WTC11 (cell line): ENCODE results near the gene CACNA2D1. TPM values are rescaled to one million over a fixed set of nuclear protein-coding genes. Genes with fewer than 3 reads are reported as not detected.

ENCODE experiments used
- ATAC-seq: fragments of 200-7000 bp; cut with Tn5 transposase; 2 replicates; pipeline ENCODE4 v1.10.0; 2021; ENCODE audit warnings: mild to moderate bottlenecking, moderate library complexity
- CTCF ChIA-PET: fragments of 300-600 bp; sonication (Branson Sonifier 250); formaldehyde crosslinking; loops from one replicate; lab custom pipeline; 2021; ENCODE audit warnings: antibody characterized with exemption; lab: Charles Lee
- POLR2A ChIA-PET: fragments of 350-600 bp; sonication (Branson Sonifier 250); formaldehyde crosslinking; loops from one replicate; lab custom pipeline; 2021; ENCODE audit warnings: antibody characterized with exemption; lab: Charles Lee
- DNase-seq: peaks from one replicate; pipeline ENCODE4 v3.0.0; 2021; ENCODE audit warnings: low spot score
- H3K27ac Mint-ChIP-seq: 2 replicates; pipeline ENCODE4 v1.8.0; 2021; ENCODE audit warnings: mixed read lengths
- H3K27me3 Mint-ChIP-seq: 2 replicates; pipeline ENCODE4 v1.8.0; 2021; ENCODE audit warnings: low read depth, mild to moderate bottlenecking, moderate library complexity, mixed read lengths
- H3K36me3 Mint-ChIP-seq: 2 replicates; pipeline ENCODE4 v1.8.0; 2021; ENCODE audit warnings: mixed read lengths
- H3K4me1 Mint-ChIP-seq: 2 replicates; pipeline ENCODE4 v1.8.0; 2022; ENCODE audit warnings: mixed read lengths
- H3K4me3 Mint-ChIP-seq: 2 replicates; pipeline ENCODE4 v1.8.0; 2021; ENCODE audit warnings: mild to moderate bottlenecking, moderate library complexity, mixed read lengths
- H3K9me3 Mint-ChIP-seq: 2 replicates; pipeline ENCODE4 v1.8.0; 2021; ENCODE audit warnings: mixed read lengths
- AFF4 ChIP-seq: sonication (generic); formaldehyde crosslinking; IDR thresholded peaks from 2 replicates; pipeline ENCODE4 v1.8.1; 2023; ENCODE audit warnings: mild to moderate bottlenecking, missing genetic modification reagents, borderline replicate concordance
- AR ChIP-seq: fragments of 250-450 bp; sonication (Bioruptor Pico); IDR thresholded peaks from 2 replicates; pipeline ENCODE4 v1.9.0; 2021; ENCODE audit warnings: mild to moderate bottlenecking
- ATF1 ChIP-seq: sonication (generic); formaldehyde crosslinking; IDR thresholded peaks from 2 replicates; pipeline ENCODE4 v1.8.1; 2023; ENCODE audit warnings: mild to moderate bottlenecking, moderate library complexity, missing genetic modification reagents
- CREB1 ChIP-seq: sonication (generic); formaldehyde crosslinking; IDR thresholded peaks from 2 replicates; pipeline ENCODE4 v1.8.0; 2023; ENCODE audit warnings: mild to moderate bottlenecking, missing genetic modification reagents
- E2F4 ChIP-seq: sonication (generic); formaldehyde crosslinking; IDR thresholded peaks from 2 replicates; pipeline ENCODE4 v1.8.1; 2022; ENCODE audit warnings: low read depth, mild to moderate bottlenecking, moderate library complexity, missing genetic modification reagents, borderline replicate concordance
- EMX1 ChIP-seq: fragments of 250-450 bp; sonication (Bioruptor Pico); IDR thresholded peaks from 2 replicates; pipeline ENCODE4 v1.8.0; 2021; ENCODE audit warnings: mild to moderate bottlenecking
- ERG ChIP-seq: fragments of 250-450 bp; sonication (Bioruptor Pico); IDR thresholded peaks from 2 replicates; pipeline ENCODE4 v1.8.0; 2021; ENCODE audit warnings: mild to moderate bottlenecking
- ESRRA ChIP-seq: sonication (generic); formaldehyde crosslinking; IDR thresholded peaks from 2 replicates; pipeline ENCODE4 v1.8.1; 2022; ENCODE audit warnings: mild to moderate bottlenecking, missing genetic modification reagents, borderline replicate concordance
- GABPB1 ChIP-seq: sonication (generic); formaldehyde crosslinking; IDR thresholded peaks from 2 replicates; pipeline ENCODE4 v1.8.1; 2023; ENCODE audit warnings: mild to moderate bottlenecking, missing genetic modification reagents
- IRF1 ChIP-seq: sonication (generic); formaldehyde crosslinking; IDR thresholded peaks from 2 replicates; pipeline ENCODE4 v1.8.0; 2023; ENCODE audit warnings: missing genetic modification reagents
- MAX ChIP-seq: sonication (generic); formaldehyde crosslinking; IDR thresholded peaks from 2 replicates; pipeline ENCODE4 v1.8.0; 2022; ENCODE audit warnings: mild to moderate bottlenecking, missing genetic modification reagents
- MXD4 ChIP-seq: fragments of 250-450 bp; sonication (Bioruptor Pico); IDR thresholded peaks from 2 replicates; pipeline ENCODE4 v1.8.0; 2021; ENCODE audit warnings: mild to moderate bottlenecking, moderate library complexity, borderline replicate concordance
- NR2C2 ChIP-seq: sonication (generic); formaldehyde crosslinking; IDR thresholded peaks from 2 replicates; pipeline ENCODE4 v1.8.0; 2022; ENCODE audit warnings: mild to moderate bottlenecking, missing genetic modification reagents
- NR3C1 ChIP-seq: sonication (generic); formaldehyde crosslinking; conservative IDR thresholded peaks from 2 replicates; pipeline ENCODE4 v1.8.1; 2023; ENCODE audit warnings: low read depth, mild to moderate bottlenecking, missing genetic modification reagents
- PRRX2 ChIP-seq: fragments of 250-450 bp; sonication (Bioruptor Pico); IDR thresholded peaks from 2 replicates; pipeline ENCODE4 v1.8.0; 2021; ENCODE audit warnings: mild to moderate bottlenecking
- RELA ChIP-seq: sonication (generic); formaldehyde crosslinking; IDR thresholded peaks from 2 replicates; pipeline ENCODE4 v1.8.1; 2022; ENCODE audit warnings: missing genetic modification reagents, mild to moderate bottlenecking, borderline replicate concordance
- STAT6 ChIP-seq: sonication (generic); formaldehyde crosslinking; conservative IDR thresholded peaks from 2 replicates; pipeline ENCODE4 v1.8.1; 2023; ENCODE audit warnings: mild to moderate bottlenecking, low read depth, missing genetic modification reagents, moderate library complexity
- TCF7 ChIP-seq: sonication (generic); formaldehyde crosslinking; IDR thresholded peaks from 2 replicates; pipeline ENCODE4 v1.8.0; 2022; ENCODE audit warnings: mild to moderate bottlenecking, low read depth, missing genetic modification reagents, moderate library complexity
- USF1 ChIP-seq: sonication (generic); formaldehyde crosslinking; IDR thresholded peaks from 2 replicates; pipeline ENCODE4 v1.8.0; 2022; ENCODE audit warnings: mild to moderate bottlenecking, missing genetic modification reagents
- ZNF396 ChIP-seq: fragments of 250-450 bp; sonication (Bioruptor Pico); IDR thresholded peaks from 2 replicates; pipeline ENCODE4 v1.8.0; 2021; ENCODE audit warnings: mild to moderate bottlenecking, moderate library complexity, borderline replicate concordance
- ZNF416 ChIP-seq: fragments of 250-450 bp; sonication (Bioruptor Pico); IDR thresholded peaks from 2 replicates; pipeline ENCODE4 v1.9.0; 2021; ENCODE audit warnings: mild to moderate bottlenecking, inconsistent platforms
- total RNA-seq: library from RNA; stranded (reverse); gene quantifications from 3 replicates; pipeline ENCODE4 v1.2.3, GENCODE V29; 2021

Gene CACNA2D1
- total RNA-seq, 1 experiment from 2014 or later = 33.3 TPM

- TF ChIP-seq ATF1 (CRISPR knock-in tag) (no peak), IRF1 (CRISPR knock-in tag) (no peak), TCF7 (CRISPR knock-in tag) (no peak), E2F4 (CRISPR knock-in tag) (no peak), ERG (CRISPR knock-in tag) (no peak), ESRRA (CRISPR knock-in tag) (no peak), GABPB1 (CRISPR knock-in tag) (no peak), MXD4 (CRISPR knock-in tag) (no peak)
Measured at GRCh38 chr7:82404094-82404493, 39.5 kb downstream of the CACNA2D1 start (continued).

- H3K4me3 Mint-ChIP-seq = no peak overlapping the region
- H3K27me3 Mint-ChIP-seq = no peaks in the 10 kb centered on the region
- peaks cover 12% of the 10 kb centered on the region for H3K9me3 Mint-ChIP-seq
- DNase-seq (no peak), ATAC-seq (no peak)
- peaks cover 12% of the 10 kb centered on the region for H3K4me1 Mint-ChIP-seq
- no peak overlapping the region for H3K27ac Mint-ChIP-seq
- H3K36me3 Mint-ChIP-seq = peaks cover 12% of the 10 kb centered on the region
- ChIA-PET POLR2A (no interaction called here), CTCF (no interaction called here)
- TF ChIP-seq RELA (CRISPR knock-in tag) = no peak
- no peak for TF ChIP-seq PRRX2 (CRISPR knock-in tag)
- no peak for TF ChIP-seq STAT6 (CRISPR knock-in tag)
- TF ChIP-seq ZNF396 (CRISPR knock-in tag) = no peak
- TF ChIP-seq ZNF416 (CRISPR knock-in tag) = no peak
- TF ChIP-seq CREB1 = no peak
- TF ChIP-seq EMX1 = no peak
- TF ChIP-seq MAX (CRISPR knock-in tag) = no peak
- no peak for TF ChIP-seq NR3C1 (CRISPR knock-in tag)
- TF ChIP-seq USF1 (CRISPR knock-in tag) = no peak
- no peak for TF ChIP-seq ATF1 (CRISPR knock-in tag)
- TF ChIP-seq MXD4 (CRISPR knock-in tag) = no peak
- no peak for TF ChIP-seq GABPB1 (CRISPR knock-in tag)
- no peak for TF ChIP-seq AFF4 (CRISPR knock-in tag)
- no peak for TF ChIP-seq AR (CRISPR knock-in tag)
- no peak for TF ChIP-seq NR2C2 (CRISPR knock-in tag)
Measured at GRCh38 chr7:82397879-82398524, 45.6 kb downstream of the CACNA2D1 start.
